GM18517 (cell line): ENCODE data around the gene CD37.
A peak's percentile ranks its signal among the peaks of the same experiment; 100 is the strongest.
"Not testable (repeated sequence)": the region's sequence is repeated elsewhere in the genome, so short reads cannot be mapped to it uniquely, and the experiment has no call there.

Source experiments
- ATAC-seq: cut with Tn5 transposase; IDR thresholded peaks from one replicate; pipeline ENCODE4 v1.9.1; 2021; ENCODE audit warnings: mild to moderate bottlenecking, moderate library complexity; ENCODE audit not compliant: unreplicated experiment

CD37 gene

GRCh38 chr19:49373174-49373573, 38.0 kb downstream of the CD37 start:
- ATAC-seq, result not testable (repeated sequence)

DNA sequence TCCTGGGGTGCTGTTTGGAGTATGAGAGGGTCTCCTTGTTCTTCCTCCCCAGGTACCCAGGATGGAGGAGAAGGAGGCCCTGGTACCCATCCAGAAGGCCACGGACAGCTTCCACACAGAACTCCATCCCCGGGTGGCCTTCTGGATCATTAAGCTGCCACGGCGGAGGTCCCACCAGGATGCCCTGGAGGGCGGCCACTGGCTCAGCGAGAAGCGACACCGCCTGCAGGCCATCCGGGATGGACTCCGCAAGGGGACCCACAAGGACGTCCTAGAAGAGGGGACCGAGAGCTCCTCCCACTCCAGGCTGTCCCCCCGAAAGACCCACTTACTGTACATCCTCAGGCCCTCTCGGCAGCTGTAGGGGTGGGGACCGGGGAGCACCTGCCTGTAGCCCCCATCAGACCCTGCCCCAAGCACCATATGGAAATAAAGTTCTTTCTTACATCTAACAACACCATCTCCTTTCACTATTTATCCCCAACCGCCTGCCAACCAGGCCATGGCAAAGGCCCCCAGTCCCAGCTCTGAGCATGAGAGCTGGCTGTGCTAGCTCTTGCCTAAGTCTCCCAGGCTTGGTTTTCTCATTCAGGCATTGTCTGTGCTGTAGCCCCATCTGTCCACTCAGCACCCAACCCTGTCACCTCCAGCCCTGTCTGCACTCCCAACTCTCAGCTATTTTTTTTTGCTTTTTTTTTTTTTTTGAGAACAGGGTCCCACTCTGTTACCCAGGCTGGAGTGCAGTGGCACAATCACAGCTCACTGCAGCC, 39.6 kb downstream of the CD37 start:
- ATAC-seq, result no peak

GRCh38 chr19:49378512-49378911, 43.3 kb downstream of the CD37 start:
- no peak for ATAC-seq

DNA sequence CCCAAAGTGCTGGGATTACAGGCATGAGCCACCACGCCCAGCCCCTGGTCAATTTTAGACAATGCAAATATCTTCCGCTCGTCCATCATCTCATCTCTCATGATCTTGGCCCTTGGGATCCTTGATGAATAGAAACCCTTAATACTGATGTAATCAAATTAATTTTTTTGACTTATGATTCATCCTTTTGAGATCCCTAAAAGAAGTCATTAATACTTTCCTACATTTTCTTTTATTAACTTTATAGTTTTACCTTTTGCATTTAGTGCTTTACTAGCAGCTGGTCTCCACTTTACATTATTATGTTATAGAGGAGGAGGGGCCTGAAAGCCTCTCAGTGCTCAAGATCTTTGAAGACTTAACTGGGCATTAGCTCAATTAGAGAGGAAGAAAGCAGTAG, 45.2 kb downstream of the CD37 start:
- no peak for ATAC-seq

DNA sequence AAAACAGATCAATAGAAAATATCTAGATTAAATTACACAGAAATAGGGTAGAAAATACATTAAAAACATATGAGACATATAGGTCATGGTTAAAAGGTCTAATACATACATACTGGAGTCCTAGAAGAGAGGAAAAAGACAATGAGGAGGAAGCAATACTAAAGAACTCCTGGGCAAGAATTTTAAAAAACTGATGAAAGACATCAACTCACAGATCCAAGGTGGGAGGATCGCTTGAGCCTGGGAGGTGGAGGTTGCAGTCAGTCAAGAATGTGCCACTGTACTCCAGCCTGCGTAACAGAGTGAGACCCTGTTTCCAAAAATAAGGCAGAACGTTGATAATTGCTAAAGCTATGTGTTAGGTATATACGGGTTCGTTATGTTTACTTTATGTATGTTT, 47.4 kb downstream of the CD37 start:
- ATAC-seq, result no peak

GRCh38 chr19:49383599-49383998, 48.4 kb downstream of the CD37 start:
- no peak for ATAC-seq

DNA sequence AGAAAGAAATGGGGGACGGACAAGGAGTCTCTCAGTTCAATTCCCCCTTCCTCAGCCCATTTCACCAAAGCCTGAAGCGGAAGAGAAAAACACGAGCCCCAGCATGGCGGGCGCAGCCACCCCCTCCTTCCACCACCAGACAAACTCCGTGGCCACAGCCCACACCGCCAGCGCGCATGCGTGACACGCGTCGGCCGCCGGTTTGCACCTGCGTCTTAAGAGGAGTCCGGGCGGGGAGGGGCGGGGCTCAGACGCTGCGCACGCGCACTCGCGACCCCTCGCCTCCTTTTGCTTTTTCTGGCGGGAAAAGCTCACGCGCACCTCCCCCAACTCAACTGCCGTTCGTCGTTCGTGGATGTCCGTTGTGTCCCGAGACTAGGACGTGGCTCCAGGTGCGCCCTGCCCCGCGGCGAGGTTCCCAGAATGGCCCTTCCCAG, 52.7 kb downstream of the CD37 start, which contains the start of gene KASH5:
Gene KASH5, plus strand, starts transcription at position 314 of the 437 bp plus-strand sequence. CDS start 2,635 bp downstream, outside the sequence.
- ATAC-seq, result peak; percentile 65

- no peak for ATAC-seq
These were observed 54.2 kb downstream of the CD37 start for GRCh38 chr19:49389406-49389805.
